Endothelial cell (in vitro differentiated cells): ENCODE measurements around the gene MSTN. TPM values are rescaled to one million over a fixed set of nuclear protein-coding genes. Genes with fewer than 3 reads are reported as not detected.

Experiments used
- DNase-seq: peaks from one replicate; pipeline ENCODE4 v3.0.0; 2021; ENCODE audit warnings: low spot score
- H3K27ac Mint-ChIP-seq: one replicate; pipeline ENCODE4 v1.8.0; 2021; ENCODE audit warnings: mixed read lengths, inconsistent platforms; ENCODE audit not compliant: unreplicated experiment
- H3K27me3 Mint-ChIP-seq: one replicate; pipeline ENCODE4 v1.8.0; 2021; ENCODE audit warnings: mild to moderate bottlenecking, moderate library complexity, mixed read lengths, inconsistent platforms; ENCODE audit not compliant: unreplicated experiment
- H3K36me3 Mint-ChIP-seq: one replicate; pipeline ENCODE4 v1.8.0; 2021; ENCODE audit warnings: mild to moderate bottlenecking, low read depth, mixed read lengths, inconsistent platforms; ENCODE audit not compliant: unreplicated experiment
- H3K4me1 Mint-ChIP-seq: one replicate; pipeline ENCODE4 v1.8.0; 2021; ENCODE audit warnings: mild to moderate bottlenecking, mixed read lengths, inconsistent platforms; ENCODE audit not compliant: unreplicated experiment
- H3K4me3 Mint-ChIP-seq: one replicate; pipeline ENCODE4 v1.8.0; 2021; ENCODE audit warnings: mild to moderate bottlenecking, mixed read lengths, inconsistent platforms; ENCODE audit not compliant: unreplicated experiment
- H3K9me3 Mint-ChIP-seq: one replicate; pipeline ENCODE4 v1.8.0; 2021; ENCODE audit warnings: mixed read lengths, inconsistent platforms; ENCODE audit not compliant: unreplicated experiment
- CTCF ChIP-seq: fragments of 200-600 bp; sonication (generic); IDR thresholded peaks from one replicate; pipeline ENCODE4 v1.5.0; 2021; ENCODE audit warnings: antibody characterized with exemption; ENCODE audit not compliant: unreplicated experiment
- total RNA-seq: library from RNA; stranded (reverse); fragmentation: NEBNext Ultra II Directional; extraction: Animal tissue kit (Norgen Biotek cat#: 25700); gene quantifications from one replicate; pipeline ENCODE4 v1.2.1, GENCODE V29; 2021; ENCODE audit not compliant: unreplicated experiment

Gene MSTN
- total RNA-seq, 1 donor from 2014 or later = 0.13 TPM

- no peaks in the 10 kb centered on the region for H3K27me3 Mint-ChIP-seq
- no peak overlapping the region for H3K4me3 Mint-ChIP-seq
- H3K27ac Mint-ChIP-seq = no peak overlapping the region
- H3K9me3 Mint-ChIP-seq = no peaks in the 10 kb centered on the region
- no peaks in the 10 kb centered on the region for H3K36me3 Mint-ChIP-seq
- DNase-seq = peak; percentile 52
- no peaks in the 10 kb centered on the region for H3K4me1 Mint-ChIP-seq
- peak; percentile 84 for TF ChIP-seq CTCF
These were observed 7.6 kb upstream of the MSTN start for GRCh38 chr2:190069936-190070696.

- H3K27ac Mint-ChIP-seq = no peak overlapping the region
- H3K4me1 Mint-ChIP-seq = no peaks in the 10 kb centered on the region
- no peaks in the 10 kb centered on the region for H3K27me3 Mint-ChIP-seq
- DNase-seq = no peak
- no peak for TF ChIP-seq CTCF
- H3K4me3 Mint-ChIP-seq = no peak overlapping the region
- H3K9me3 Mint-ChIP-seq = no peaks in the 10 kb centered on the region
- no peaks in the 10 kb centered on the region for H3K36me3 Mint-ChIP-seq
These were observed 6.2 kb upstream of the MSTN start for GRCh38 chr2:190068764-190069163.

GRCh38 chr2:190065839-190066238 lies 3.3 kb upstream of the MSTN start:
- DNase-seq = no peak
- Mint-ChIP-seq H3K4me3 (no peak overlapping the region), H3K27ac (no peak overlapping the region), H3K4me1 (no peaks in the 10 kb centered on the region), H3K9me3 (no peaks in the 10 kb centered on the region), H3K27me3 (no peaks in the 10 kb centered on the region), H3K36me3 (no peaks in the 10 kb centered on the region)
- TF ChIP-seq CTCF = no peak

GRCh38 chr2:190063624-190064023 lies 1.1 kb upstream of the MSTN start:
- TF ChIP-seq CTCF = no peak
- Mint-ChIP-seq H3K4me3 (no peak overlapping the region), H3K9me3 (no peaks in the 10 kb centered on the region), H3K27me3 (no peaks in the 10 kb centered on the region), H3K27ac (no peak overlapping the region), H3K36me3 (no peaks in the 10 kb centered on the region), H3K4me1 (no peaks in the 10 kb centered on the region)
- DNase-seq = no peak

- Mint-ChIP-seq H3K4me1 (no peaks in the 10 kb centered on the region), H3K36me3 (no peaks in the 10 kb centered on the region), H3K27ac (no peak overlapping the region), H3K4me3 (no peak overlapping the region), H3K27me3 (no peaks in the 10 kb centered on the region), H3K9me3 (no peaks in the 10 kb centered on the region)
- no peak for DNase-seq
- TF ChIP-seq CTCF = no peak
These were observed 476 bp downstream of the MSTN start for GRCh38 chr2:190062053-190062452.
